GM18951 (cell line): Measurements from ENCODE around the gene FSTL4.

Experiments used
- POLR2A ChIP-seq: IDR thresholded peaks from 4 replicates; pipeline ENCODE4 v1.6.1; 2011; ENCODE audit warnings: mild to moderate bottlenecking; ENCODE audit not compliant: insufficient read length, insufficient read depth; ENCODE audit errors: extremely low read depth
- in situ Hi-C: fragments of 300-500 bp; cut with MboI; formaldehyde crosslinking; loops from one replicate; pipeline ENCODE4 v1.12.0; 2022; ENCODE audit warnings: low sequenced_read_pairs, mixed read lengths, inconsistent platforms; ENCODE audit not compliant: unreplicated experiment

Gene FSTL4

GRCh38 chr5:133432956-133433532 lies 179.3 kb downstream of the FSTL4 start:
- TF ChIP-seq POLR2A = no peak
- in situ Hi-C loops = no loop called here

GRCh38 chr5:133431326-133431865 lies 180.9 kb downstream of the FSTL4 start:
- in situ Hi-C loops = no loop called here
- no peak for TF ChIP-seq POLR2A

- in situ Hi-C loops = no loop called here
- TF ChIP-seq POLR2A = no peak
These were observed 182.2 kb downstream of the FSTL4 start for GRCh38 chr5:133430095-133430494.

- TF ChIP-seq POLR2A = no peak
- in situ Hi-C loops = no loop called here
These were observed 183.3 kb downstream of the FSTL4 start for GRCh38 chr5:133429046-133429445.

GRCh38 chr5:133428072-133428660 lies 184.2 kb downstream of the FSTL4 start:
- in situ Hi-C loops = no loop called here
- no peak for TF ChIP-seq POLR2A

GRCh38 chr5:133427121-133427777 lies 185.1 kb downstream of the FSTL4 start:
- in situ Hi-C loops = no loop called here
- no peak for TF ChIP-seq POLR2A

- in situ Hi-C loops = no loop called here
- no peak for TF ChIP-seq POLR2A
These were observed 186.1 kb downstream of the FSTL4 start for GRCh38 chr5:133426264-133426663.

GRCh38 chr5:133425764-133426163 lies 186.6 kb downstream of the FSTL4 start:
- TF ChIP-seq POLR2A = no peak
- in situ Hi-C loops = no loop called here

GRCh38 chr5:133425222-133425621 lies 187.1 kb downstream of the FSTL4 start:
- no peak for TF ChIP-seq POLR2A
- in situ Hi-C loops = no loop called here

GRCh38 chr5:133423618-133424282 lies 188.6 kb downstream of the FSTL4 start:
- TF ChIP-seq POLR2A = no peak
- in situ Hi-C loops = no loop called here

GRCh38 chr5:133423011-133423617 lies 189.2 kb downstream of the FSTL4 start:
- in situ Hi-C loops = no loop called here
- TF ChIP-seq POLR2A = no peak

- no peak for TF ChIP-seq POLR2A
- in situ Hi-C loops = no loop called here
These were observed 190.5 kb downstream of the FSTL4 start for GRCh38 chr5:133421806-133422205.

GRCh38 chr5:133421394-133421793 lies 190.9 kb downstream of the FSTL4 start:
- in situ Hi-C loops = no loop called here
- TF ChIP-seq POLR2A = no peak
